ENCODE measurements around the gene TSPAN17.

The TSPAN17 gene

DNA sequence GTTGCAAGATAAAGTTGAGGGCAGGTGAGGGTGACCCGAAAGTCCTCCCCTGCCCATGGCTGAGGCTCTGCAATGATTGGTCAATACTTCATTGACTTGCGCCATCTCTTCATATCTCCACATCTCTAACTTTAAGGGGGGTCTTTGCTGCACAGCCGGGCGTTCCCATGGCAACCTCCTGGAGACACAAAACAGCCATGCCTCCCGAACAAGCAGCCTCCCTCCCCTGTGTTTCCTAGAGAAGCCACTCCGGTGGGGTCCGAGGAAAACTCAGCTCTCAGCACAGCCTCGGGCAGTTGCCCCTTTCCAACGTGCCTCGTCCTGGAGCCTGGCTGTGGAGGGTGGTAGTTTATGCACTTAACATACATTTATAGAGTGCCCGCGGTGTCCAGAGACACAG lies 57.5 kb downstream of the TSPAN17 start:
- DNase-seq (ENCODE audit: low read depth in 3 of 3) = no peak
